Fibroblast of the aortic adventitia (primary cell): ENCODE results near the gene SLC22A2. TPM values are rescaled to one million over a fixed set of nuclear protein-coding genes. Genes with fewer than 3 reads are reported as not detected.
"Not testable (repeated sequence)": the region's sequence is repeated elsewhere in the genome, so short reads cannot be mapped to it uniquely, and the experiment has no call there.

ENCODE experiments used
- DNase-seq: peaks from one replicate; pipeline ENCODE4 v3.0.0-alpha.2; 2010; ENCODE audit warnings: low read depth
- H3K4me3 ChIP-seq: 2 replicates; pipeline ENCODE4 v1.5.1; 2011; ENCODE audit warnings: low read depth, mild to moderate bottlenecking, control low read depth, low read length, moderate library complexity
- total RNA-seq: library from RNA; depleted of rRNA; stranded (reverse); fragments of >200 nt; gene quantifications from 2 replicates; pipeline ENCODE4 v1.2.3, GENCODE V29; 2012; ENCODE audit warnings: low replicate concordance
- TF ChIP-seq, protein P1 (sequence below): IDR thresholded peaks from 2 replicates; pipeline ENCODE4 v1.5.1; 2011; ENCODE audit warnings: mild to moderate bottlenecking, low read length, control low read depth, inconsistent platforms; ENCODE audit not compliant: insufficient read depth

SLC22A2 gene
- not detected in 2 replicates for total RNA-seq

DNA sequence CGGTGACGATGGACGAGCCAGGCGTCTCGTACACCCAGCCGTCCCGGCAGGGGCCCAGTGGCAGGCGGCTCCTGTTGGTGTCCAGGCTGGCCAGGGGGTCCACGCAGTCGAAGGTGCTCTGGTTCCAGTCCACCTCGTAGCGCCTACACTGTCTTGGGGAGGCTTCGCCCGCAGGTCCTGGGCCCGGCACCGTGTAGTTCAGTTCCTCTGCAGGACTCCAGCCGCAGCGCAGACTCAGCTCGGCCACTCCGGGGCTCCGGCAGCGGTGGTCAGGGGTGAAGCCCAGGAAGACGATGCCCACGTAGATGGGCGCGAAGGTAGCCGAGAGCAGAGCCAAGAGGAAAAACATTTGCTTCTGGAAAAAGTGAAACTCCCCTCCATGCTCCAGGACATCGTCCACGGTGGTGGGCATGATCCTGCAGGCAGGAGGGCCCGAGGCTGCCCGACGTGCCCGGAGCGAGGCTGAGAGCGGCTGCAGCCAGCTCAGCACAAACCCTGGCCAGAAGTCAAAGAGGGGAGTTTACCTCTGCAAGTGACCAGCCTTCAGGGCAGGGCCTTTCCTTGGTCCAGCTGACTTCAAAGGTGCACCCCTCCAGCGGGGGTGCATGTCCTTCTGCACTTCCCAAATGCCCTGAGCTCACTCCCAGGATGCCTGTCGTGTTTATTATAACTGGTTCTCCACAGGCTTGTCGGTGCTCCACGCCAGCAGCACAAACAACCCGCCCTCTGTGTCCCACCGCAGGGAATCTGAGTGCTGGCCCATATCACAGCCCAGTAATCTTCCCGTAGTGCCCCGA is at the start of gene SLC22A2:
SLC22A2 (minus strand) TSS at position 476 of the 797 bp plus-strand sequence; CDS start at position 412, 64 bp downstream.
- TF ChIP-seq, protein P1, sequence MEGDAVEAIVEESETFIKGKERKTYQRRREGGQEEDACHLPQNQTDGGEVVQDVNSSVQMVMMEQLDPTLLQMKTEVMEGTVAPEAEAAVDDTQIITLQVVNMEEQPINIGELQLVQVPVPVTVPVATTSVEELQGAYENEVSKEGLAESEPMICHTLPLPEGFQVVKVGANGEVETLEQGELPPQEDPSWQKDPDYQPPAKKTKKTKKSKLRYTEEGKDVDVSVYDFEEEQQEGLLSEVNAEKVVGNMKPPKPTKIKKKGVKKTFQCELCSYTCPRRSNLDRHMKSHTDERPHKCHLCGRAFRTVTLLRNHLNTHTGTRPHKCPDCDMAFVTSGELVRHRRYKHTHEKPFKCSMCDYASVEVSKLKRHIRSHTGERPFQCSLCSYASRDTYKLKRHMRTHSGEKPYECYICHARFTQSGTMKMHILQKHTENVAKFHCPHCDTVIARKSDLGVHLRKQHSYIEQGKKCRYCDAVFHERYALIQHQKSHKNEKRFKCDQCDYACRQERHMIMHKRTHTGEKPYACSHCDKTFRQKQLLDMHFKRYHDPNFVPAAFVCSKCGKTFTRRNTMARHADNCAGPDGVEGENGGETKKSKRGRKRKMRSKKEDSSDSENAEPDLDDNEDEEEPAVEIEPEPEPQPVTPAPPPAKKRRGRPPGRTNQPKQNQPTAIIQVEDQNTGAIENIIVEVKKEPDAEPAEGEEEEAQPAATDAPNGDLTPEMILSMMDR = no peak
- DNase-seq = no peak
- no peak within 1 kb of the TSS for H3K4me3 ChIP-seq

DNA sequence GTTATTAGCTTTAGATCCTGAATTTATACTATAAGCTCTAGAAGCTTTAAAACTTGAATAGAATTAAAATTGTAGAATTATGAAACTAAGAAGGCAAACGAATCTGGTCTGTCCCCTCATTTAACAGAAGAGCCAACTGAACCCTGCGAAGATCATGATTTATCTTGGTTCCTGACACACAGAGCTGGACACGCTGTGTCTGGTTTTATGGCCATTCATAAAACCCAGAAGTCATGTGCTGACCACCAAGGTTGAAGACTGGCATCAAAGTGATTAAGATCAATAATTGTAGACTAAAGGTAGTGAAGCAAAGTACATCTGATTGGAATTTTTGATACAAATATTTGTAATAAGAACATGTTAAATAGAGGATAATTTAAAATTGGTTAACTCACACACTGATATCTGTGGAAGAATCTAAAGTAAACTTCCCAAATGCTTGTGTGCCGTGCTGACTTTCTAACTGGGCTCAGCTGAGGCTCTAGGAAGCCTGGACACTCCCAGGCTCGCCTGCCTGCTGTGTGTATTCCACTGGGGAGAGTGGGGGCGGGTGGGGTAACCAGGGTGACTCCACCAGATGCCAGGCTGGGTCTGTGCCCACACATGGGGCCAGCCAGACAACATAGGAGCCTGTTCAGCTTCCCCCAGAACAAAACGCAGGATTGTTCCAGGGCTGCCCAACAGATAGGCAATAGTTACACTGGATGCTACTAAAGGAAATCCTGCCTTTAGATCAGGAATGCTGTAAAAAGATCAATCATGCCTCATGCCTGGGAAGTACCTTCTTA is 47.5 kb upstream of the SLC22A2 start:
- DNase-seq = no peak
- no peak overlapping the region for H3K4me3 ChIP-seq
- TF ChIP-seq, protein P1 = no peak

DNA sequence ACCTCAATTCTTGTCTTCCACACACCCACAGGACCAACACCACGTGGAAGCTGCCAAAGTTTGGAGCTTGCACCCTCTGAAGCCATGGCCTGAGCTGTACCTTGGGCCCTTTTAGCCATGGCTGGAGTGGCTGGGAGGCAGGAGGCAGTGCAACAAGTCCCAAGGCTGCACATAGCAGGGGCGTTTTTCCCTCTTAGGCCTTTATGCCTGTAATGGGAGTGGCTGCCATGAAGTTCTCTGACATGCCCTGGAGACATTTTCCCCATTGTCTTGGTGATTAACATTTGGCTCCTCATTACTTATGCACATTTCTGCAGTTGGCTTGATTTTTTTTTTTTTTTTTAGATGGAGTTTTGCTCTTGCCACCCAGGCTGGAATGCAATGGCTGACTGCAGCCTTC is 45.2 kb upstream of the SLC22A2 start:
- H3K4me3 ChIP-seq = no peak overlapping the region
- TF ChIP-seq, protein P1 = no peak
- DNase-seq = no peak

DNA sequence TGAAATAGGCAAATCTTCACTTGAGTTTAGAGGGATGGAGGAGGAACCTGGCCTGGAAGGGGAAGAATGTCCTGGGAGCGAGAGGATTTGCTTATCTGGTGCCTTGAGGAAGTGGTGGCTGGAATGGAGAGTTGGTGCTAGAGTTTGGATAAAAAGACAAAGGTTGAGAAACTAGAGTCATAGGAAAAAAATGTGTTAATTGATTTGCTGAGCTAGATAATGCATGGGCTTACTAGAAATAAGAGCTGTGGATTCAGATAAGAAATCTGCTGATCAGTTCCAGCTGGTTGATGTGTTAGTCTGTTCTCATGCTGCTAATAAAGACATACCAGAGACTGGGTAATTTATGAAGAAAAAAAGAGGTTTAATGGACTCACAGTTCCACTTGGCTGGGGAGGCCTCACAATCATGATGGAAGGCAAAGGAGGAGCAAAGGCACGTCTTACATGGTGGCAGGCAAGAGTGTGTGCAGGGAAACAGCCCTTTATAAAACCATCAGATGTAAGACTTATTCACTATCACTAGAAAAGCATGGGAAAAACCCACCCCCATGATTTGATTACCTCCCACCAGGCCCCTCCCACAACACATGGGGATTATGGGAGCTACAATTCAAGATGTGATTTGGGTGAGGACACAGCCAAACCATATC is 43.9 kb upstream of the SLC22A2 start:
- H3K4me3 ChIP-seq = not testable (repeated sequence)
- DNase-seq = peak; percentile 77

DNA sequence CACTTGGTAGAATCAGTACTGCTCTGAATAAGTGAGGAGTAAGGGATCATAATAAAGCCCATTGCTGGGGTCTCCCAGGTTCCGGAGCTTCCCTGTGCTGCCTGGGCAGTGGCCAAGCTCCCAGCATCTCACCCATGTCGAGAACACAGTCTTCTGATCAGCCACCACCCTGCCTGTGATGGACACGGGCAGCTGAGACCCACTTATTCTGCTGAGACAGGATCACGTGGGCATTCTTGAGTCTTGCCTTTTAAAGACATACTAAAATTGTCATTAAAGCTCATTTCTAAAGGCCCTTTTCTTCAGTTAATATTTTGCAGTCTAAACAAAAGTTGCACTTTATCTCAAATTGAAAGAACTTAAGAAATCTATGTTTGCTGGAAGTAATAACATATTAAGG is 42.7 kb upstream of the SLC22A2 start:
- TF ChIP-seq, protein P1 = no peak
- DNase-seq = no peak
- H3K4me3 ChIP-seq = no peak overlapping the region

DNA sequence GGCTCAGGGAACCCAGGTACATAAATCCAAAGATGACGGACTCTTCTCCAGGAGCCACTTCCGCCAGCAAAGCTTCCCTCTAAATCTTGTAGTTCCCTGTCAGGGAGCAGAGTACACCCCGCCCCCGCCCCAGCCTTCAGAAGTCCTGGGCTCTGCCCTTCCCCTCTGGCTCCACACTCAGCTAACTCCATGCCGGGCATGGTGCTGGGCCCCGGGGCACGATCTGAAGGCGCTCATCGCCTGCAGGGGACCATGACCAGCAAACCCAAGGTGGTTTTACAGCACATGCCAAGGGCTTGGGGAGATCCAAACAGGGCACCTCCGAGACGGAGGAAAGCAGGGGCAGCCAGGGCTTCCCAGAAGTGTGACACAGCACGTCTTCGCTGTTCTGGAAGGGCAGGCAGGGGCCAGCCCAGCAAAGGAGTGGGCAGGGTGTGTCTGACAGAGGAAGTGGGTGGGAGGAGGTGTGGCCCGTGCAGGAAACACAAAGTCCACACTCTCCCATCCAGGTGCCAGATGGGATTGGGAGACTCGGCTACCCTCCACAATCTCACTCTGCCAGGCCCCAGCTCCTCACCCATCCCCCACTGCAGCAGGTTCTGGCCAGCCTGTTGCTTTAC is 41.6 kb upstream of the SLC22A2 start:
- H3K4me3 ChIP-seq = no peak overlapping the region
- TF ChIP-seq, protein P1 = no peak
- no peak for DNase-seq
